SHP77 treated with DMSO at 0.1 percent for 48 hours (cell line): ENCODE data around the gene SZRD1.
A peak's percentile ranks its signal among the peaks of the same experiment; 100 is the strongest.

Experiments used
- DNase-seq: peaks from one replicate; lab custom pipeline; 2025; lab: John Stamatoyannopoulos, UW

SZRD1 gene

GRCh38 chr1:16440131-16440469 is 73.1 kb downstream of the SZRD1 start:
- DNase-seq = no peak

- DNase-seq = peak; percentile 82
Observed at GRCh38 chr1:16440470-16441281, 73.6 kb downstream of the SZRD1 start, which contains the start of gene NECAP2. Gene NECAP2 (plus strand): TSS chr1:16440724. CDS start chr1:16440762, 38 bp downstream.

GRCh38 chr1:16441282-16441665 is 74.2 kb downstream of the SZRD1 start:
- no peak for DNase-seq

GRCh38 chr1:16442265-16442664 is 75.2 kb downstream of the SZRD1 start:
- no peak for DNase-seq

GRCh38 chr1:16442941-16443340 is 75.9 kb downstream of the SZRD1 start:
- DNase-seq = no peak

- DNase-seq = no peak
Observed at GRCh38 chr1:16443975-16444770, 77.1 kb downstream of the SZRD1 start.

GRCh38 chr1:16445052-16445451 is 78.0 kb downstream of the SZRD1 start:
- DNase-seq = no peak

- no peak for DNase-seq
Observed at GRCh38 chr1:16446116-16446515, 79.1 kb downstream of the SZRD1 start.

- no peak for DNase-seq
Observed at GRCh38 chr1:16447641-16448040, 80.6 kb downstream of the SZRD1 start.
